Endothelial cell (in vitro differentiated cells): ENCODE data around the gene SCRN1. TPM values are rescaled to one million over a fixed set of nuclear protein-coding genes. Genes with fewer than 3 reads are reported as not detected.
A peak's percentile ranks its signal among the peaks of the same experiment; 100 is the strongest.

ENCODE experiments used
- DNase-seq: peaks from one replicate; pipeline ENCODE4 v3.0.0; 2021; ENCODE audit warnings: low spot score
- H3K27ac Mint-ChIP-seq: one replicate; pipeline ENCODE4 v1.8.0; 2021; ENCODE audit warnings: mixed read lengths, inconsistent platforms; ENCODE audit not compliant: unreplicated experiment
- H3K27me3 Mint-ChIP-seq: one replicate; pipeline ENCODE4 v1.8.0; 2021; ENCODE audit warnings: mild to moderate bottlenecking, moderate library complexity, mixed read lengths, inconsistent platforms; ENCODE audit not compliant: unreplicated experiment
- H3K36me3 Mint-ChIP-seq: one replicate; pipeline ENCODE4 v1.8.0; 2021; ENCODE audit warnings: mild to moderate bottlenecking, low read depth, mixed read lengths, inconsistent platforms; ENCODE audit not compliant: unreplicated experiment
- H3K4me1 Mint-ChIP-seq: one replicate; pipeline ENCODE4 v1.8.0; 2021; ENCODE audit warnings: mild to moderate bottlenecking, mixed read lengths, inconsistent platforms; ENCODE audit not compliant: unreplicated experiment
- H3K4me3 Mint-ChIP-seq: one replicate; pipeline ENCODE4 v1.8.0; 2021; ENCODE audit warnings: mild to moderate bottlenecking, mixed read lengths, inconsistent platforms; ENCODE audit not compliant: unreplicated experiment
- H3K9me3 Mint-ChIP-seq: one replicate; pipeline ENCODE4 v1.8.0; 2021; ENCODE audit warnings: mixed read lengths, inconsistent platforms; ENCODE audit not compliant: unreplicated experiment
- total RNA-seq: library from RNA; stranded (reverse); fragmentation: NEBNext Ultra II Directional; extraction: Animal tissue kit (Norgen Biotek cat#: 25700); gene quantifications from one replicate; pipeline ENCODE4 v1.2.1, GENCODE V29; 2021; ENCODE audit not compliant: unreplicated experiment
- TF ChIP-seq, protein P1 (sequence below): fragments of 200-600 bp; sonication (generic); IDR thresholded peaks from one replicate; pipeline ENCODE4 v1.5.0; 2021; ENCODE audit warnings: antibody characterized with exemption; ENCODE audit not compliant: unreplicated experiment

Gene SCRN1
- total RNA-seq, 1 donor from 2014 or later, result 64.4 TPM

DNA sequence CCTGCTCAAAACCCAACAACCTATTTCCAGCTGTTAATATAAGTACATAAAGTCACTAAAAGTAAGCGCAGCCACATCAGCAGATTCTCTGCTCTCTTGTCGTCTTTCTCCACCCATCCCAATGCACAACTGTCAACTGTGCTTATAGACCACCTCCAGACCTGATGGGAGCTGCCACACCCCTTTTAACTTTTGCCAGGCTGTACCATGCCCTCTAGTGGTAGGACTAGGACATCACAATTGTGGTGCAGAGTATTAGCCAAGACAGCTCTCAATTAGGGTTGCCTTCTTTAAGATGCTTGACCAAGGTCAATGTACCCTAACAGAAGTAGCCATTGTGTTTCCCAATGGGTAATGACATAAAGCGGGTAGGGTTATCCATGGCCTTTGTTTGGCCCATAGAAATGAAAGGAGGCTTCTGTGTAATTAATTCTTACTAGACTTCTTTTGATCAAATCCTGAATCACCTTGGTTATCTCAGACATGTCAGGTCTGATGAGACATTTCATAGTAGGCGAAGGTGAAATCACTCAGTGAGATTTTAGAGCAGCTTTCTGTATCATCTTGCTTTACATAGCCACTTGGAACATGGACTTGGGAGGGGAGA is 68.1 kb downstream of the SCRN1 start:
- peaks cover 3% of the 10 kb centered on the region for H3K27me3 Mint-ChIP-seq
- H3K9me3 Mint-ChIP-seq, result no peaks in the 10 kb centered on the region
- no peak overlapping the region for H3K4me3 Mint-ChIP-seq
- H3K27ac Mint-ChIP-seq, result no peak overlapping the region
- no peaks in the 10 kb centered on the region for H3K4me1 Mint-ChIP-seq
- peak; percentile 63 for DNase-seq
- H3K36me3 Mint-ChIP-seq, result peaks cover 29% of the 10 kb centered on the region
- TF ChIP-seq, protein P1, sequence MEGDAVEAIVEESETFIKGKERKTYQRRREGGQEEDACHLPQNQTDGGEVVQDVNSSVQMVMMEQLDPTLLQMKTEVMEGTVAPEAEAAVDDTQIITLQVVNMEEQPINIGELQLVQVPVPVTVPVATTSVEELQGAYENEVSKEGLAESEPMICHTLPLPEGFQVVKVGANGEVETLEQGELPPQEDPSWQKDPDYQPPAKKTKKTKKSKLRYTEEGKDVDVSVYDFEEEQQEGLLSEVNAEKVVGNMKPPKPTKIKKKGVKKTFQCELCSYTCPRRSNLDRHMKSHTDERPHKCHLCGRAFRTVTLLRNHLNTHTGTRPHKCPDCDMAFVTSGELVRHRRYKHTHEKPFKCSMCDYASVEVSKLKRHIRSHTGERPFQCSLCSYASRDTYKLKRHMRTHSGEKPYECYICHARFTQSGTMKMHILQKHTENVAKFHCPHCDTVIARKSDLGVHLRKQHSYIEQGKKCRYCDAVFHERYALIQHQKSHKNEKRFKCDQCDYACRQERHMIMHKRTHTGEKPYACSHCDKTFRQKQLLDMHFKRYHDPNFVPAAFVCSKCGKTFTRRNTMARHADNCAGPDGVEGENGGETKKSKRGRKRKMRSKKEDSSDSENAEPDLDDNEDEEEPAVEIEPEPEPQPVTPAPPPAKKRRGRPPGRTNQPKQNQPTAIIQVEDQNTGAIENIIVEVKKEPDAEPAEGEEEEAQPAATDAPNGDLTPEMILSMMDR, result peak; percentile 96

DNA sequence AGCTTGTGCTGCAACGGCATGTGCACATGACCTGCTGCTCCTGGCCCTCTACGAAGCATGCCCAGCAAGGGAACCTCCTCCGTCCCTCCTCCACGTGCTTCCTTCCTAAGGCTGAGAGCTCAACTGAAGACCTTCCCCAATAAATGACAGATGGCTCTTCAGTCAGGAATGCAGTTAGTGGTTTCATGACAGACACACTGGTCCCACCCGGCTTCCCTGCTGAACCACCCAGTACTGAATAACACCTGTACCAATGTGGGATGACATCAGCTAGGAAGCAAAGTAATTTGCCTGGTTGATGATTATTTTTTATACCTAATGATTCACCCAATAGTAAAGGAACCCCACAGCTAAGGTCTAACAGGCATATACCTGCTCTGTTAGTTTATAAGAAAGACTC is 69.1 kb downstream of the SCRN1 start:
- no peak for DNase-seq
- H3K4me1 Mint-ChIP-seq, result peaks cover 4% of the 10 kb centered on the region
- TF ChIP-seq, protein P1, result no peak
- peaks cover 28% of the 10 kb centered on the region for H3K36me3 Mint-ChIP-seq
- H3K27me3 Mint-ChIP-seq, result peaks cover 4% of the 10 kb centered on the region
- no peak overlapping the region for H3K27ac Mint-ChIP-seq
- no peak overlapping the region for H3K4me3 Mint-ChIP-seq
- H3K9me3 Mint-ChIP-seq, result no peaks in the 10 kb centered on the region

DNA sequence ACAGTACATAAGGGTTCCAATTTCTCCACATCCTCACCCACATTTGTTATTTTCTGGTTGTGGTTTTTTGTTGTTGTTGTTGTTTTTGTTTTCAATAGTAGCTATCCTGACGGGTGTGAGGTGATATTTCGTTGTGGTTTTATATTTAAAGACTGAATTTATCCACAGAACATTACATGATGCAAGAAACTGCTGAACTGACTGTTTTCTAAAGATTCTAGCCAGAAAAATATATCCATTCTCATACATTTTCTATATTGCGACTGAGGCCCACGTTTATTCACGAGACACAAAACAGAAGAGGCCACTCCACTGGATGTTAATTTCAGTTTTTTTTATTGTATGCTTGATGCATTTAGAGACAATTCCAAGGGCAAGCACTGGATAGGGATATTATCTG is 69.8 kb downstream of the SCRN1 start:
- TF ChIP-seq, protein P1, result no peak
- H3K4me3 Mint-ChIP-seq, result no peak overlapping the region
- no peak overlapping the region for H3K27ac Mint-ChIP-seq
- DNase-seq, result no peak
- no peaks in the 10 kb centered on the region for H3K9me3 Mint-ChIP-seq
- H3K36me3 Mint-ChIP-seq, result peaks cover 22% of the 10 kb centered on the region
- peaks cover 4% of the 10 kb centered on the region for H3K27me3 Mint-ChIP-seq
- H3K4me1 Mint-ChIP-seq, result peaks cover 11% of the 10 kb centered on the region

DNA sequence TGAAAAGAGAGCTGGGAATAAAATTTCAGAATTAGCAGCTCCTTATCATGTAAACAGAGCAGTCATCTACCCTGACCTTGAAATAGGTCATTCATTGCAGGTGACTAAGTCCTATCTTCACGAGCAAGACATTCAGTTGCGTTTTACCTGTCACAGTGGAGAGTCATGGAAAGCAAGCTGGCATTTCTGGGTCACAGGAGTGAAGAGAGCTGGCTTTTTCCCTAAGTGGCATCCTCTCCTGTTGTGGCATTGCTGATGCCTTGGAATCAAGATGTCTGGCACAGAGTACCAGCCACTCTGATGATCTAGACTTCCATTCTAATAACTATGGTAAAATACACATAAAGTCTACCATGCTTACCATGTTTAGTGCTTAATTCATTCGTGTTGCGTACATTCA is 70.8 kb downstream of the SCRN1 start:
- H3K4me1 Mint-ChIP-seq, result peaks cover 13% of the 10 kb centered on the region
- H3K27ac Mint-ChIP-seq, result no peak overlapping the region
- peaks cover 1% of the 10 kb centered on the region for H3K27me3 Mint-ChIP-seq
- no peaks in the 10 kb centered on the region for H3K9me3 Mint-ChIP-seq
- H3K36me3 Mint-ChIP-seq, result peaks cover 13% of the 10 kb centered on the region
- H3K4me3 Mint-ChIP-seq, result no peak overlapping the region
- DNase-seq, result no peak
- TF ChIP-seq, protein P1, result no peak

DNA sequence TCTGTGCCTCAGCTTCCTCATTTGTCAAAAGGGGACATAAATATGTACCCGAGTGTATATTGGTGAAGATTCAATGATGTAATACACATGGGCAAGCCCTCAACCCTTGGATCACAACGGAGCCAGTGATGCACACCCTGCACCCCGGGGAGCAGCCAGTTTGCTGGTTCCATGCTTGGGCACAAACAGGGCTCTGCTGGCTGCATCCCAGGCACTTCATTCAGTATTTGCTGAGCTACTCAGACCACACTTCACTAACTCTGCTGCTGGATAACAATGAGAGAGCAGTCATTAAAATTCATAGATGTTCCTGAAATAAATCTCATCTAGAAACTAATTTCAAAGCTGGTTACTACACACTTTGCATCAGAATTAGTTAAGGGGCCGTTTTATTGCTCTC is 72.0 kb downstream of the SCRN1 start:
- Mint-ChIP-seq H3K4me3 (no peak overlapping the region), H3K36me3 (peaks cover under 1% of the 10 kb centered on the region), H3K4me1 (peaks cover 13% of the 10 kb centered on the region), H3K27ac (no peak overlapping the region), H3K9me3 (no peaks in the 10 kb centered on the region), H3K27me3 (peaks cover 1% of the 10 kb centered on the region)
- TF ChIP-seq, protein P1, result no peak
- DNase-seq, result no peak
